DOHH2 (cell line): ENCODE results near the gene SEH1L.

Source experiments
- H3F3A ChIP-seq: fragments of 200-600 bp; sonication (generic), shearing (Covaris generic); 2 replicates; pipeline ENCODE4 v1.6.0; 2016; ENCODE audit warnings: antibody characterized with exemption, mild to moderate bottlenecking; ENCODE audit not compliant: control insufficient read depth, insufficient read depth
- H3K27ac ChIP-seq: fragments of 200-600 bp; sonication (generic); 2 replicates; pipeline ENCODE4 v1.5.1; 2014; ENCODE audit warnings: low read depth, mild to moderate bottlenecking, low read length, moderate library complexity
- H3K27me3 ChIP-seq: fragments of 200-600 bp; sonication (generic); 2 replicates; pipeline ENCODE4 v1.6.1; 2014; ENCODE audit warnings: mild to moderate bottlenecking, low read length, mixed read lengths; ENCODE audit not compliant: control insufficient read depth
- H3K36me3 ChIP-seq: fragments of 200-600 bp; sonication (generic); 2 replicates; pipeline ENCODE4 v1.6.1; 2014; ENCODE audit warnings: mild to moderate bottlenecking, low read length, moderate library complexity, mixed read lengths; ENCODE audit not compliant: control insufficient read depth
- H3K4me1 ChIP-seq: fragments of 200-600 bp; sonication (generic); 2 replicates; pipeline ENCODE4 v1.6.1; 2014; ENCODE audit warnings: mild to moderate bottlenecking, low read length, mixed read lengths; ENCODE audit not compliant: control insufficient read depth
- H3K4me2 ChIP-seq: fragments of 200-600 bp; sonication (generic); 2 replicates; pipeline ENCODE4 v1.6.0; 2014; ENCODE audit warnings: mild to moderate bottlenecking, low read length, moderate library complexity
- H3K4me3 ChIP-seq: fragments of 200-600 bp; sonication (generic); 2 replicates; pipeline ENCODE4 v1.5.1; 2014; ENCODE audit warnings: mild to moderate bottlenecking, low read length, mixed read lengths
- H3K79me2 ChIP-seq: fragments of 200-600 bp; sonication (generic); 2 replicates; pipeline ENCODE4 v1.6.1; 2014; ENCODE audit warnings: mild to moderate bottlenecking, low read length, mixed read lengths; ENCODE audit not compliant: control insufficient read depth
- H3K9me2 ChIP-seq: fragments of 200-600 bp; sonication (generic); replicated peaks from 2 replicates; pipeline ENCODE4 v1.6.1; 2014; ENCODE audit warnings: mild to moderate bottlenecking, low read length, mixed read lengths; ENCODE audit not compliant: control insufficient read depth
- H3K9me3 ChIP-seq: fragments of 200-600 bp; sonication (generic); 2 replicates; pipeline ENCODE4 v1.6.1; 2014; ENCODE audit warnings: antibody characterized with exemption, low read length, mixed read lengths; ENCODE audit not compliant: control insufficient read depth, insufficient read depth
- H4K20me1 ChIP-seq: fragments of 200-600 bp; sonication (generic); 2 replicates; pipeline ENCODE4 v1.6.0; 2014; ENCODE audit warnings: low read depth, mild to moderate bottlenecking, antibody characterized with exemption, low read length, moderate library complexity; ENCODE audit not compliant: control insufficient read depth, insufficient read depth
- CTCF ChIP-seq: fragments of 200-600 bp; sonication (generic); IDR thresholded peaks from one replicate; pipeline ENCODE4 v1.5.1; 2014; ENCODE audit warnings: antibody characterized with exemption, mild to moderate bottlenecking, low read depth, low read length; ENCODE audit not compliant: poor library complexity, severe bottlenecking
- EZH2phosphoT487 ChIP-seq: fragments of 200-600 bp; sonication (generic); IDR thresholded peaks from 2 replicates; pipeline ENCODE4 v1.6.1; 2017; ENCODE audit warnings: borderline replicate concordance, mild to moderate bottlenecking, antibody characterized with exemption, low read length, moderate library complexity, mixed read lengths

Gene SEH1L

DNA sequence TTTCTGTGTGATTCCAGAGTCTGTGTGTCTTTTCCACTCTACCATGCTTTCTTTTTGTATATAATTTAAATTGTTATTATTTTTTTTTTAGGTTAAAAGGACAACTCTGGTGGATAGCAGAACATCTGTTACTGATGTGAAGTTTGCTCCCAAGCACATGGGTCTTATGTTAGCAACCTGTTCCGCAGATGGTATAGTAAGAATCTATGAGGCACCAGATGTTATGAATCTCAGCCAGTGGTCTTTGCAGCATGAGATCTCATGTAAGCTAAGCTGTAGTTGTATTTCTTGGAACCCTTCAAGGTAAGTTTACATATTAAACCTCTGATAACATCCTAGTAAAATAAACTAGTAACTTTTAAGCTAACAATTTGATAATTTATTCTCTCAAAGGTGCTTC is 15.3 kb downstream of the SEH1L start:
- H4K20me1 ChIP-seq: 0 out of 2 replicates have a peak, but pooled peaks cover 4% of the 10 kb centered on the region
- H3K4me3 ChIP-seq: no peak overlapping the region
- no peak overlapping the region for H3K4me2 ChIP-seq
- peaks cover 83% of the 10 kb centered on the region for H3K36me3 ChIP-seq
- H3K9me3 ChIP-seq: no peaks in the 10 kb centered on the region
- H3K27me3 ChIP-seq: no peaks in the 10 kb centered on the region
- H3F3A ChIP-seq: peaks cover 6% of the 10 kb centered on the region; the same call in 1 of the 2 replicates
- no peak for TF ChIP-seq CTCF
- TF ChIP-seq EZH2phosphoT487: no peak
- H3K79me2 ChIP-seq: peaks cover 60% of the 10 kb centered on the region
- H3K9me2 ChIP-seq: no peaks in the 10 kb centered on the region
- no peaks in the 10 kb centered on the region for H3K4me1 ChIP-seq
- H3K27ac ChIP-seq: no peak overlapping the region

DNA sequence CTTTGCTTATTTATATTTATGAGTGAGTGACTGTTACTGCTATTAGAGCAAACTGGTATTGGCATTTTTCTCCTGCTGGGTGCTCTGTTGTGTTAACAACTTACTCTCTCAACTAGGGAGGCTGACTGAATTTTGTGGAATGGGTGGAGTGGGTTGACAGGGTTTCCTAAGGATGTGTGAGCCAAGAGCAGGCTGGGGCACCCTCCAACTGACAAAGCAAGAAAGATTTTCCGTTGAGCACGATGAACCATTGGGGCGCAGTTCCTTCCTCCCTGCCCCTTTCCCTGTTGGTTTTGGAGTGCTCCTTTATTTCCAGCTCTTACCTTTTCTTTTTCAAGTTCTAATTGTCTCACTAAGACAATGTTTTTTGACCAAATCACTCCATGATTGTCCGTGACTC is 20.3 kb downstream of the SEH1L start:
- no peaks in the 10 kb centered on the region for H3K9me3 ChIP-seq
- H3K36me3 ChIP-seq: peaks cover 78% of the 10 kb centered on the region
- no peak overlapping the region for H3K4me3 ChIP-seq
- no peaks in the 10 kb centered on the region for H3K4me1 ChIP-seq
- TF ChIP-seq CTCF (no peak), EZH2phosphoT487 (no peak)
- no peaks in the 10 kb centered on the region for H4K20me1 ChIP-seq
- H3K27me3 ChIP-seq: no peaks in the 10 kb centered on the region
- H3K4me2 ChIP-seq: no peak overlapping the region
- H3K27ac ChIP-seq: no peak overlapping the region
- peaks cover 6% of the 10 kb centered on the region; the same call in 1 of the 2 replicates for H3F3A ChIP-seq
- peaks cover 28% of the 10 kb centered on the region for H3K79me2 ChIP-seq
- no peaks in the 10 kb centered on the region for H3K9me2 ChIP-seq

- no peak overlapping the region for H3K27ac ChIP-seq
- peaks cover 24% of the 10 kb centered on the region for H3K79me2 ChIP-seq
- H4K20me1 ChIP-seq: no peaks in the 10 kb centered on the region
- no peaks in the 10 kb centered on the region for H3K27me3 ChIP-seq
- H3K9me2 ChIP-seq: no peaks in the 10 kb centered on the region
- H3F3A ChIP-seq: peaks cover 3% of the 10 kb centered on the region; the same call in 1 of the 2 replicates
- no peak overlapping the region for H3K4me3 ChIP-seq
- peaks cover 76% of the 10 kb centered on the region for H3K36me3 ChIP-seq
- H3K9me3 ChIP-seq: no peaks in the 10 kb centered on the region
- no peaks in the 10 kb centered on the region for H3K4me1 ChIP-seq
- no peak overlapping the region for H3K4me2 ChIP-seq
- TF ChIP-seq CTCF (no peak), EZH2phosphoT487 (no peak)
Measured at GRCh38 chr18:12968619-12969018, 20.8 kb downstream of the SEH1L start.
